HAP-1 (cell line): ENCODE data around the gene ZNF467.

Experiments used
- DNase-seq, 2 experiments: peaks; one replicate each; pipeline ENCODE4 v3.0.0-alpha.2; 2016 to 2020; ENCODE audit warnings: low spot score in 2 of 2
- H3K27me3 ChIP-seq: fragments of 250-450 bp; sonication (Bioruptor Pico); 2 replicates; pipeline ENCODE4 v1.5.1; 2020; ENCODE audit warnings: low read depth, mild to moderate bottlenecking, moderate library complexity
- H3K36me3 ChIP-seq: fragments of 250-450 bp; sonication (Bioruptor Pico); replicated peaks from 2 replicates; pipeline ENCODE4 v1.5.1; 2020; ENCODE audit warnings: mild to moderate bottlenecking
- H3K4me1 ChIP-seq: fragments of 250-450 bp; sonication (Bioruptor Pico); 2 replicates; pipeline ENCODE4 v1.5.1; 2020; ENCODE audit warnings: mild to moderate bottlenecking
- H3K4me3 ChIP-seq: fragments of 250-450 bp; sonication (Bioruptor Pico); 2 replicates; pipeline ENCODE4 v1.5.1; 2020; ENCODE audit warnings: mild to moderate bottlenecking, moderate library complexity
- H3K9me3 ChIP-seq: fragments of 250-450 bp; sonication (Bioruptor Pico); 2 replicates; pipeline ENCODE4 v1.5.1; 2020; ENCODE audit warnings: mild to moderate bottlenecking, moderate library complexity
- in situ Hi-C: fragments of 300-500 bp; cut with MboI; formaldehyde crosslinking; loops from 3 replicates; pipeline ENCODE4 v1.14.3; 2020; ENCODE audit warnings: low sequenced_read_pairs, inconsistent platforms, mixed read lengths

ZNF467 gene

GRCh38 chr7:149787428-149788299 lies 14.3 kb upstream of the ZNF467 start:
- Histone ChIP-seq H3K9me3 (no peaks in the 10 kb centered on the region), H3K27me3 (no peaks in the 10 kb centered on the region), H3K4me3 (no peak overlapping the region), H3K36me3 (no peaks in the 10 kb centered on the region), H3K4me1 (no peaks in the 10 kb centered on the region; the same call in 1 of the 2 replicates)
- peak in 1 of 2 experiments; percentile 72 for DNase-seq
- in situ Hi-C loops = no loop called here

GRCh38 chr7:149785983-149786382 lies 12.6 kb upstream of the ZNF467 start:
- Histone ChIP-seq H3K4me1 (no peaks in the 10 kb centered on the region; the same call in 1 of the 2 replicates), H3K4me3 (no peak overlapping the region), H3K9me3 (no peaks in the 10 kb centered on the region), H3K36me3 (no peaks in the 10 kb centered on the region), H3K27me3 (no peaks in the 10 kb centered on the region)
- in situ Hi-C loops = no loop called here
- DNase-seq = no peak

- DNase-seq = no peak
- no peaks in the 10 kb centered on the region for H3K27me3 ChIP-seq
- H3K36me3 ChIP-seq = no peaks in the 10 kb centered on the region
- H3K9me3 ChIP-seq = no peaks in the 10 kb centered on the region
- no peak overlapping the region for H3K4me3 ChIP-seq
- H3K4me1 ChIP-seq = no peaks in the 10 kb centered on the region; the same call in 1 of the 2 replicates
- in situ Hi-C loops = no loop called here
These were observed 12.0 kb upstream of the ZNF467 start for GRCh38 chr7:149785402-149785801.

- no peaks in the 10 kb centered on the region for H3K9me3 ChIP-seq
- H3K4me1 ChIP-seq = no peaks in the 10 kb centered on the region; the same call in 1 of the 2 replicates
- no peaks in the 10 kb centered on the region for H3K27me3 ChIP-seq
- no peak overlapping the region for H3K4me3 ChIP-seq
- DNase-seq = no peak
- in situ Hi-C loops = no loop called here
- H3K36me3 ChIP-seq = no peaks in the 10 kb centered on the region
These were observed 10.8 kb upstream of the ZNF467 start for GRCh38 chr7:149784251-149784608.

- DNase-seq = no peak
- H3K4me1 ChIP-seq = no peaks in the 10 kb centered on the region; the same call in 1 of the 2 replicates
- no peaks in the 10 kb centered on the region for H3K36me3 ChIP-seq
These were observed 10.2 kb upstream of the ZNF467 start for GRCh38 chr7:149783386-149784250.

GRCh38 chr7:149782682-149783345 lies 9.4 kb upstream of the ZNF467 start:
- H3K9me3 ChIP-seq = no peaks in the 10 kb centered on the region
- no peaks in the 10 kb centered on the region; the same call in 1 of the 2 replicates for H3K4me1 ChIP-seq
- H3K4me3 ChIP-seq = no peak overlapping the region
- H3K36me3 ChIP-seq = no peaks in the 10 kb centered on the region
- DNase-seq = no peak
- H3K27me3 ChIP-seq = no peaks in the 10 kb centered on the region
- in situ Hi-C loops = no loop called here

More at GRCh38 chr7:149783386-149784250, 10.2 kb upstream of the ZNF467 start:
- in situ Hi-C loops = no loop called here
- Histone ChIP-seq H3K4me3 (no peak overlapping the region), H3K9me3 (no peaks in the 10 kb centered on the region), H3K27me3 (no peaks in the 10 kb centered on the region)

GRCh38 chr7:149781921-149782320 lies 8.5 kb upstream of the ZNF467 start:
- Histone ChIP-seq H3K4me3 (no peak overlapping the region), H3K9me3 (no peaks in the 10 kb centered on the region), H3K4me1 (no peaks in the 10 kb centered on the region), H3K27me3 (peaks cover 4% of the 10 kb centered on the region), H3K36me3 (no peaks in the 10 kb centered on the region)
- no peak for DNase-seq
- in situ Hi-C loops = no loop called here

GRCh38 chr7:149780636-149781419 lies 7.4 kb upstream of the ZNF467 start:
- no peaks in the 10 kb centered on the region for H3K9me3 ChIP-seq
- H3K36me3 ChIP-seq = no peaks in the 10 kb centered on the region
- H3K27me3 ChIP-seq = peaks cover 12% of the 10 kb centered on the region
- DNase-seq = no peak
- in situ Hi-C loops = no loop called here
- no peaks in the 10 kb centered on the region for H3K4me1 ChIP-seq
- H3K4me3 ChIP-seq = no peak overlapping the region

GRCh38 chr7:149780056-149780455 lies 6.7 kb upstream of the ZNF467 start:
- Histone ChIP-seq H3K27me3 (peaks cover 15% of the 10 kb centered on the region), H3K4me3 (no peak overlapping the region), H3K36me3 (no peaks in the 10 kb centered on the region), H3K9me3 (no peaks in the 10 kb centered on the region), H3K4me1 (no peaks in the 10 kb centered on the region)
- no peak for DNase-seq
- in situ Hi-C loops = no loop called here

GRCh38 chr7:149779502-149779805 lies 6.1 kb upstream of the ZNF467 start:
- H3K4me1 ChIP-seq = no peaks in the 10 kb centered on the region
- peaks cover 15% of the 10 kb centered on the region for H3K27me3 ChIP-seq
- H3K4me3 ChIP-seq = no peak overlapping the region
- no peak for DNase-seq
- no peaks in the 10 kb centered on the region for H3K36me3 ChIP-seq
- in situ Hi-C loops = no loop called here
- H3K9me3 ChIP-seq = no peaks in the 10 kb centered on the region

- DNase-seq = no peak
- Histone ChIP-seq H3K27me3 (peaks cover 15% of the 10 kb centered on the region), H3K36me3 (no peaks in the 10 kb centered on the region), H3K9me3 (no peaks in the 10 kb centered on the region), H3K4me1 (no peaks in the 10 kb centered on the region), H3K4me3 (no peak overlapping the region)
- in situ Hi-C loops = no loop called here
These were observed 5.5 kb upstream of the ZNF467 start for GRCh38 chr7:149778696-149779501.

- in situ Hi-C loops = no loop called here
- Histone ChIP-seq H3K9me3 (no peaks in the 10 kb centered on the region), H3K27me3 (peaks cover 15% of the 10 kb centered on the region), H3K36me3 (no peaks in the 10 kb centered on the region), H3K4me1 (no peaks in the 10 kb centered on the region), H3K4me3 (no peak overlapping the region)
- DNase-seq = no peak
These were observed 4.9 kb upstream of the ZNF467 start for GRCh38 chr7:149778327-149778637.
